Bone marrow (tissue), 2 donors: Measurements from ENCODE around the gene SCRN1.

Experiments
- DNase-seq, 2 donors: peaks; one replicate each; lab custom pipeline; 2025; lab: John Stamatoyannopoulos, UW

The SCRN1 gene

GRCh38 chr7:30005464-30005863, 15.9 kb upstream of the SCRN1 start:
- no peak for DNase-seq

DNA sequence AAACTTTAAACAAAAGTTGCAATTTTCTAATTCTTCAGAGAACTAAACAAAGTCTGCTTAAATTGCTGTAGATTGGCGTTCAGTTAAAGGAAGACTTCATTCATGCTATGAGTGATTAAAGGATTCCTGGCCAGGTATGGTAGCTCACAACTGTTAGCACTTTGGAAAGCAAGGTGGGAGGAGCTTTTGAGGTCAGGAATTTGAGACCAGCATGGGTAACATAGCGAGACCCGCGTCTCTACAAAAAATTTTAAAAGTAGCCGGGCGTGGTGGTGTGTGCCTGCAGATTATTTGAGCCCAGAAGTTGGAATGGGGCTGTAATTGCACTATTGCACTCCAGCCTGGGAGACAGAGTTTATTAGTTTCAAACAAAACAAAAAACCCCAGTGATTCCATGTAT, 13.5 kb upstream of the SCRN1 start:
- no peak for DNase-seq

- DNase-seq: no peak
Observed at GRCh38 chr7:30001998-30002397, 12.4 kb upstream of the SCRN1 start.

GRCh38 chr7:29998489-29998888, 8.9 kb upstream of the SCRN1 start:
- no peak for DNase-seq

GRCh38 chr7:29996321-29996720, 6.7 kb upstream of the SCRN1 start:
- no peak for DNase-seq

GRCh38 chr7:29995652-29996051, 6.1 kb upstream of the SCRN1 start:
- DNase-seq: no peak

DNA sequence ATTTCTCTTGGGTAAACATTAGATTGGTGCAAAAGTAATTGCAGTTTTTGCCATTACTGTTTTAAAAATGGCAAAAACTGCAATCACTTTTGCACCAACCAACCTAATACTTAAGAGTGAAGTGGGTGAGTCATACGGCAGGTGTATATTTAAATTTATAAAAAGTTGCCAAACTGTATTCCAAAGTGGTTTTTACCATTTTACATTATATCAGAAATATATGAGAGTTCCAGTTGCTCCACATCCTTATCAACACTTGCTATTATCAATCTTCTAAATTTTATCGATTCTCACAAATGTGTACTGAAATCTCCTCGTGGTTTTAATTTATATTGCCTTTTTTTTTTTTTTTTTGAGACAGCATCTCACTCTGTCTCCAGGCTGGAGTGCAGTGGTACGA, 3.5 kb upstream of the SCRN1 start:
- no peak for DNase-seq

- DNase-seq: no peak
Observed at GRCh38 chr7:29991937-29992336, 2.3 kb upstream of the SCRN1 start.

DNA sequence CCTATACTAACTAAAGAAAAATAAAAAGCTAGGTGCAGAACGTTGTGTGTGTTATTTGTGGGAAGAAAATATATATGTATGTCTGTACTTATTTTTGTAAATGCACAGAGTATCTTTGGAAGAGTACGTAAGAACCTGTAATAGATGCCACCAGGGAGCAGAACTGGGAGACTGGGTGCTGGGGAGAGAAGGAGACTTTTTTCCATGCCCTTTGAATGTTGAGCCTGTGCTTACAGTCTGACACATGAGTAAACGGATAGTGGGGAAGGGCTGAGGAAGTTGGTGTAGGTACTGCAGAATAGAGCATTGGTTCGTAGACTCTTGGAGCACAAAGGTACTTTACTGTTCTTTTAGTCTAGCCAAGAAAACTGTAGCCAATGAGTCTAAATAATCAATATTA, 1.3 kb upstream of the SCRN1 start:
- DNase-seq: no peak

DNA sequence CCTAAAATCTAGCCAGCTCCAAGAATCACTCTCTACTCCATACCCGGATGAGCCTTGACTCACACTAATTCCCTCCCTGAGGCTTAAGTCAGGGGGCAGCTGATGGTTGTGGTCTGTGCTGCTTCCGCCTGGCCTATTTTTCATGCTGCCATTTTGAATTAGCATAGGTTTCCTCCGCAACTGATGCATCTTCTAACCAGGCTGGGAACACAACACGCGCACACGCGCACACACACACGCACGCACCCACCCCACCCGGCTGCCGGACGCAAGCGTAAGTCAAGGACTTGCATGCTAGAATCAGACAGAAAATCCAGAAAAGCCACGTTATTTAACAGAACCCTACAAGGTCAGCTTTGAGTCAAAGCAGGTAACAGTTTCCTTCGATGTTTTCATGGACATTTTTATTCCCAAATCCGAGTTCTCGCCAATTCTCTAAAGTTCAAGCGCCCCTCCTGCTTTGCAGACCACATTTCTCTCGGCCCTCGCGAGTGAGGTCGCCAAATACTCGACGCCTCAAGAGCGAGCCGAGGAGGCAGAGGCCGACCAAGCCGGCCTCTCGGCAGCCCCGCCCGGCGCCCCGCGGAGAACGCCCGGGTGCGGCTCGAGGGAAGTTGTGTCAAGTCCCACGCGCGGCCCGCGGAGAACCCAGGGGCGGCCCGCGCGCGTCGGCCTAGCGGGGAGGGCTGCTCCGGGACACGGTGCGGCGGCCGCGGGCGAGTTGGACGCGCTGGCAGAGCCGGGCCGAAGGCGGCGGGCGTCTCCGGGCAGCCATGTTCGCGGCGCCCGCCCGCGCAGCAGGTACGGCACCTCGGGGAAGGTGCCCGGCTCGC, 961 bp downstream of the SCRN1 start:
- peak in 1 of 2 donors; percentile 29 for DNase-seq

- DNase-seq: no peak
Observed at GRCh38 chr7:29987811-29988317, 1.7 kb downstream of the SCRN1 start.

DNA sequence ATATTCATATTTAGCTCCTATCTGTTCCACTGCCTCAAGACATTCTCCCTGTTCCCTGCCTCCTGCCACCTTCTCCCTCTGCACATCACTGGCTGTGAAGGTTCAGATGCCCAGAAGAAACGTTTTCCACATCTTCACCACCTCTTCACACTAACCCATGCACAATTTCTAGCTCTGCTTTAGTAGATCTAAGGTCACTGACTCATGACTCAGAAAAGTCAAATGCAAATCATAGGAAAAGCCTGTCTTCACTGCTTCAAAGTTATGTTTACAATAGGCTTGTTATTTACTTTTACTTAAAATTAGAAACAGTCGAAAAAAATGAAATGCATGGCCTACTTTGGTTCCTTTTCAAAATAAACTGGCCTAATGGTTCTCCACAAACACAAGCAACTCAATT, 2.5 kb downstream of the SCRN1 start:
- no peak for DNase-seq

DNA sequence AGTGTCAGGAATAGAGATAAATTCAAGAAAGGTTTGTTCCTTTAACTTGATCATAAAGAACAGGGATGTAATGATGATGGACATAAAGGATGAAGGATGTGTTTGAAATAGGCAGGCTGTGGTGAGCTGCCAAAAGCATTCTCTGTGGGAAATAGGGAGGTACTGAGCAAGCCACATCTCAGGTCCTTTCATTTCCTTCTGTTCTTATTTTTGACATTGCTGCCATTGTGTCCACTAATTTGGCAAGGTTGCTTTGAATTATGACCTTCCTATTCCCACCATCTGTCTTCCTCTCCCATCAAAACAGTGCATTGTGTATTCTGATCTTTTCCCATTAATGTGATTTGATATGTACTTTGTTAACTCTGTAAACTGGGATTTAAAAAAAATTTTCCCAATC, 9.4 kb downstream of the SCRN1 start:
- DNase-seq: no peak

DNA sequence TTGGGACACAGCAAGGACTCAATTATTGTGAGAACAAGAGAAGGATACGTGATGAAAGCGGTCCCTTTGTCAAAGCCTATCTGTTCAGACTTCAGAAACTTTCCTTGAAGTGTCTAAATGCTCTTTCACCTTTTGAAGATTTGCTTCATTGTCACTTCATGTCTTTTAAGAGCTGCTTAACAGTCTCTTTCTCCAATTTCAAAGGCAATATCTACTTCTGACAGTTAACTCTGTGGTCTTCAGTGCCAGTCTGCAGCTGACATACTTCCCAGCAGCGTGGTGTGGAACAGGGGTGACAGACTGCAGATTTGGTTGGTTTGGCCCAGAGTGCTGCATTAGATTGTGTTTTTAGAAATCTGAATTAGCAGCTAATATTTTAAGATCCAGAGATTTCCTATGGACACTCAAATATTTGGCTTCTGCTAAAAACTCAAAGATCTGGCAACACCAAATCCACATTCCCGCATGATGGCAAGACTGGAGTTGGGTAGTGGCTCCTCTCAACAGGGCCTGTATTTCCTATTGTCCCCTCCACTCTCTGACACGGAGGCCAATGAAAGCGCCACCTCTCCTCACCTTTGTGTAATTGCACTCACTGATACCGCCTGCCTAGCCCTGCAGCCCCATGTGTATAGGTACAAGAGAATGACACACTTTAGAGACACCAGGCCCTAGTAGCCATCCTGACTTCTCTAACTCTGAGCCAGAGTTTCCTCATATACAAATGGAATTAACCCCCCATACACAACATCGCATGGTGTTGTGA, 11.5 kb downstream of the SCRN1 start:
- no peak for DNase-seq

DNA sequence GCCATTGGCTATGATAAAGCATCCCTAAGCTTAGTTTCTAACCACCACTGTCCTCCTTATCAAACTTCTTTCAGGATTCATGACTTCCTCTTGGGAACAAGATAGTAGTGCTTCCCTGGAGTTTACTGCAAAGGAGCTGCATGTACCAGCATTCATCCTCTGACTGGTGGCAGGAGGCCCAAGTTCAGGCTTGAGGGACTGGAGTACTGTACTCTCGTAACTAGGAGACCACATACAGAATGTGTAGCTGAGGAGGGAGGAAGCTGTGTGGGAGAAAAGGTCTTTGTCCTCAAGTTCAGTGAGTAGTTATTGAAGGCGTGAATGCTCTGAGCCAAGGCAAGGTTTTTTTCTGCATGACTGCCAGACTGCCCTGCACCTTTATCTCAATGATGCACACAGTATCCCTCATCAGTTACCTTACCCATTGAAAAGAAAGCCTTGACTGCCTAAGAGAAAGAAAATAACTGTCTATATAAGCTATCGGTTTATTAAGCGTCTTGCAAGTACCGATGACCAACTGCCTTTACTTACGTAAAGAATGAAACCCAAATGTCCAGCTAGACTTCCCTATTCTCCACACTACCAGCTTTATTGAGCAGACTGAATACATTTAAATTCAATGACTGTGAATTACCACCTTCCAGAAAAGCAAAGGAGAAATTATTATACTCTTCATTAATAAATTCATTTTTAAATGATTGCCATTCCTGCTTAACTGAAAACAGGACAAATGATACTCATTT, 12.8 kb downstream of the SCRN1 start:
- no peak for DNase-seq

DNA sequence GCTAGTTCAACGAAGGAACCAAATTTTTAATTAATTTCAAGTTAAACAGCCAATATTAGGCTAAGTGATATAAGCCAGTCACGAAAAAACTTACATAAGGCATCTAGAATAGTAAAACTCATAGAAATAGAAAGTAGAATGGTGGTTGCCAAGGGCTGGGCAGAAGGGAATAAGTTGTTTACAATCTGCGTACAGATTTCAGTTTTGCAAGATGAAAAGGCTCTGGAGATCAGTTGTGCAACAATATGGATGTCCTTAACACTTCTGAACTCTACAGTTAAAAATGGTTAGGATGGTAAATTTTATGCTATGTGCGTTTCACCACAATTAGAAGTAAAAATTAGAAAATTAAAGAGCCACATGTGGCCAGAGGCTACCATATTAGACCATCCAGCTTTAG, 13.3 kb downstream of the SCRN1 start:
- DNase-seq: no peak

DNA sequence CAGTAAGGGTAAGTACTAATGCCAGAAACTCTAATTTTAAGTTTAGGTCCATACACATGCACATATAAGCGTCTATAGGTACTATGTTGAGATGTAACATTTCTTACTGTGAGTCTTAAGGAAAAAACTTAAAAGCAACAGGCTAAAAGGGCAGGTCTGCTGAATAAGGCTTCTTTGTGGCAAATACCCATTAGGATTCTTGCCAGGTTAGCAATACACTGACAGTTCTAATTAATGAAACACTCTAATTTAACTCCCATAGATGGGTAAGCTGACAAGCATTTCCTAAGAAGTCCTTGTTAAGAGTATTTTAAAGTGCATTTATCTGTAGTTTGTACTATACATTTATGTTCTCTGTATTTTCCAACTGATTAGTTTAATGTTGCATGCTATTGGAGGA, 14.0 kb downstream of the SCRN1 start:
- no peak for DNase-seq

- no peak for DNase-seq
Observed at GRCh38 chr7:29974286-29974685, 15.3 kb downstream of the SCRN1 start.

DNA sequence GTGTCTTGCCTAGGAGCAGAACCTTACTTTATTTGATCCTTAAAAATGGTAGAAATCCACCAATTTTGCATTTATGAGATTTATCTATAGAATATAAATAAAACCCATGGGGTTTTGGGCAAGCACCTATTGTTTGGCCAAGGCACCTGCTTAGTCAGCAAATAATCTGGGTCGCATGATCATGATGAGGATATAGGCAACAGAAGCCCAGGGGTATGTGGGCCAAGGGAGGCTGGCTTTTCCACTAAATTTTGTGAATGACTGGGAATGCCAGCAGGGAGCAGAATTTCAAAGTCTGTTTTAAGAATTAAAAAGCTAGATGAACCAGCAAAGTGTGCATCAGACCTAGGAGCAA, 17.3 kb downstream of the SCRN1 start:
- DNase-seq: no peak

GRCh38 chr7:29971566-29972314, 17.9 kb downstream of the SCRN1 start:
- no peak for DNase-seq

GRCh38 chr7:29970158-29970557, 19.4 kb downstream of the SCRN1 start:
- DNase-seq: no peak

DNA sequence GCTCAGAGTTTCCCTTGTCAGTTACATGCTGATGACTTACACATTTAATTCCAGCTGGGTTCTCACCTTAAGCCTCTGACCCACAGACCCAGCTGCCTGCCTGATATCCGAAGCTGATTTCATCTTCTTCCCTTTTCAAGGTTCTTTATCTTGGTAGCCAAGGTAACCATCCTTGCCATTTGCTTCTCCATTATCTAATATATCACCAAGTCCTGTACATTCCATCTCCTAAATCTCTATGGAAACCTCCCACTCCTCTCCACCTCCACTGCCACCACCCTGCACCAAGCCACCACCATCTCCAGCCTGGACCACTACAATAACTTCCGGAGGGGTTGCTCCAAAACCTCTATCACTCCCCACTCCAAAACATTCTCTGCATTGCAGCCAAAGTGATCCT, 19.9 kb downstream of the SCRN1 start:
- DNase-seq: no peak
